ENCODE results near the gene HOXC12.

- no peak for TF ChIP-seq POLR2A (IDR thresholded peaks at IDR 0.05; ENCODE audit: low read depth, low read length)
- no peak for TF ChIP-seq POLR2AphosphoS5 (IDR thresholded peaks at IDR 0.05; ENCODE audit: low read depth, low read length)
- no peak for TF ChIP-seq TAF1 (IDR thresholded peaks at IDR 0.05; ENCODE audit: borderline replicate concordance, low read depth, low read length)
Observed at GRCh38 chr12:53937596-53938325, 16.9 kb upstream of the HOXC12 start.

Measured in GM12892 (cell line).